Tibial nerve (tissue), 4 donors: Measurements from ENCODE around the gene MDFIC2.

Experiments used
- CTCF ChIP-seq, 5 experiments: fragments of 200-600 bp in 3 of 5; fragments of 450-650 bp in 2 of 5; sonication (generic) in 3 of 5; IDR thresholded peaks; one replicate each; pipeline ENCODE4 v1.5.1; 2016 to 2019; ENCODE audit warnings: antibody characterized with exemption in 5 of 5, mild to moderate bottlenecking in 3 of 5, moderate library complexity in 2 of 5
- EP300 ChIP-seq, 2 donors: sonication (generic); formaldehyde crosslinking; IDR thresholded peaks; one replicate each; pipeline ENCODE4 v1.6.1; 2017; ENCODE audit warnings: antibody characterized with exemption in 2 of 2, mild to moderate bottlenecking in 1 of 2
- POLR2A ChIP-seq, 2 donors: fragments of 450-650 bp; IDR thresholded peaks; one replicate each; pipeline ENCODE4 v1.6.1; 2017; ENCODE audit warnings: antibody characterized with exemption in 2 of 2, mild to moderate bottlenecking in 2 of 2, moderate library complexity in 2 of 2

- TF ChIP-seq POLR2A (IDR thresholded peaks at IDR 0.05) (no peak), CTCF (IDR thresholded peaks at IDR 0.05) (no peak), EP300 (IDR thresholded peaks at IDR 0.05) (no peak)
Measured at GRCh38 chr3:70276901-70277300, 35.5 kb downstream of the MDFIC2 start.
